GM21723 (cell line): ENCODE results near the gene SLC4A11.

ENCODE experiments used
- ATAC-seq: cut with Tn5 transposase; IDR thresholded peaks from one replicate; pipeline ENCODE4 v1.9.1; 2021; ENCODE audit warnings: mild to moderate bottlenecking, moderate library complexity; ENCODE audit not compliant: unreplicated experiment

SLC4A11 gene

GRCh38 chr20:3177746-3178485 lies 61.1 kb downstream of the SLC4A11 start:
- ATAC-seq: no peak
